Mesendoderm (in vitro differentiated cells): Measurements from ENCODE around the gene TIMP3.
A peak's percentile ranks its signal among the peaks of the same experiment; 100 is the strongest.

ENCODE experiments used
- DNase-seq: peaks from one replicate; pipeline ENCODE4 v3.0.0; 2013
- H2AK5ac ChIP-seq: 2 replicates; pipeline ENCODE4 v1.6.1; 2013; ENCODE audit warnings: low read length, inconsistent platforms
- H2BK120ac ChIP-seq: 2 replicates; pipeline ENCODE4 v1.6.1; 2013; ENCODE audit warnings: low read depth, mild to moderate bottlenecking, low read length, moderate library complexity, mixed read lengths
- H2BK15ac ChIP-seq: replicated peaks from 2 replicates; pipeline ENCODE4 v1.6.1; 2013; ENCODE audit warnings: low read depth, mild to moderate bottlenecking, moderate library complexity
- H2BK5ac ChIP-seq: 2 replicates; pipeline ENCODE4 v1.6.1; 2013; ENCODE audit warnings: low read length, inconsistent platforms
- H3K18ac ChIP-seq: 2 replicates; pipeline ENCODE4 v1.6.1; 2013; ENCODE audit warnings: mild to moderate bottlenecking, low read length, mixed read lengths
- H3K23ac ChIP-seq: one replicate; pipeline ENCODE4 v1.6.1; 2013; ENCODE audit warnings: low read length
- H3K27ac ChIP-seq: 2 replicates; pipeline ENCODE4 v1.5.1; 2013; ENCODE audit warnings: low read depth, mild to moderate bottlenecking, inconsistent platforms, low read length, moderate library complexity
- H3K27me3 ChIP-seq: 2 replicates; pipeline ENCODE4 v1.6.1; 2013; ENCODE audit warnings: low read length, control low read depth, mild to moderate bottlenecking, inconsistent platforms; ENCODE audit not compliant: insufficient read depth, poor library complexity
- H3K36me3 ChIP-seq: 2 replicates; pipeline ENCODE4 v1.6.1; 2013; ENCODE audit warnings: low read length, inconsistent platforms; ENCODE audit not compliant: control insufficient read depth, insufficient read depth
- H3K4ac ChIP-seq: one replicate; pipeline ENCODE4 v1.6.1; 2013; ENCODE audit warnings: low read depth, mild to moderate bottlenecking, low read length, moderate library complexity
- H3K4me1 ChIP-seq: 2 replicates; pipeline ENCODE4 v1.6.1; 2013; ENCODE audit warnings: low read depth, low read length, inconsistent platforms; ENCODE audit not compliant: control insufficient read depth
- H3K4me2 ChIP-seq: 2 replicates; pipeline ENCODE4 v1.6.1; 2013; ENCODE audit warnings: low read length
- H3K4me3 ChIP-seq: 2 replicates; pipeline ENCODE4 v1.5.1; 2013; ENCODE audit warnings: mild to moderate bottlenecking, low read length
- H3K56ac ChIP-seq: one replicate; pipeline ENCODE4 v1.6.1; 2013; ENCODE audit warnings: low read length
- H3K79me1 ChIP-seq: 2 replicates; pipeline ENCODE4 v1.6.1; 2013; ENCODE audit warnings: low read length, inconsistent platforms
- H3K79me2 ChIP-seq: 2 replicates; pipeline ENCODE4 v1.6.1; 2013; ENCODE audit warnings: mild to moderate bottlenecking, low read length; ENCODE audit not compliant: control insufficient read depth, insufficient read depth
- H3K9ac ChIP-seq: 2 replicates; pipeline ENCODE4 v1.6.1; 2013; ENCODE audit warnings: low read length, inconsistent platforms
- H4K5ac ChIP-seq: one replicate; pipeline ENCODE4 v1.6.1; 2013; ENCODE audit warnings: low read length
- H4K8ac ChIP-seq: one replicate; pipeline ENCODE4 v1.6.1; 2013; ENCODE audit warnings: low read depth, mild to moderate bottlenecking, control low read depth, low read length, moderate library complexity
- WGBS: extraction: QIAGEN DNeasy Blood & Tissue Kit; methylation state at CpG from one replicate; pipeline ENCODE4 v1.1.7; 2013; ENCODE audit warnings: low lambda C conversion rate, missing lambda C conversion rate; ENCODE audit not compliant: insufficient coverage; ENCODE audit errors: extremely low coverage; 5-methylcytosine and 5-hydroxymethylcytosine counted together

The TIMP3 gene

GRCh38 chr22:32880893-32881596 is 79.5 kb downstream of the TIMP3 start:
- H3K4me2 ChIP-seq = no peak overlapping the region
- H3K9ac ChIP-seq = no peak overlapping the region
- no peak overlapping the region for H3K18ac ChIP-seq
- H3K27ac ChIP-seq = peak overlapping the region; percentile 6
- no peak overlapping the region for H3K56ac ChIP-seq
- H3K79me2 ChIP-seq = no peaks in the 10 kb centered on the region
- H2BK15ac ChIP-seq = no peak overlapping the region
- H3K23ac ChIP-seq = no peak overlapping the region
- no peak overlapping the region for H2BK5ac ChIP-seq
- peaks cover 4% of the 10 kb centered on the region for H3K4me1 ChIP-seq
- DNase-seq = peak; percentile 81
- no CpG with 5 or more reads among the region's 20 CpGs for WGBS
- no peaks in the 10 kb centered on the region for H3K79me1 ChIP-seq
- no peak overlapping the region for H4K5ac ChIP-seq
- H3K27me3 ChIP-seq = no peaks in the 10 kb centered on the region
- no peak overlapping the region for H3K4me3 ChIP-seq
- H3K36me3 ChIP-seq = no peaks in the 10 kb centered on the region
- H4K8ac ChIP-seq = no peak overlapping the region
- H2AK5ac ChIP-seq = no peak overlapping the region
- H3K4ac ChIP-seq = no peak overlapping the region
- no peak overlapping the region for H2BK120ac ChIP-seq

GRCh38 chr22:32882360-32882755 is 80.9 kb downstream of the TIMP3 start:
- H3K56ac ChIP-seq = peak overlapping the region; percentile 42
- H3K79me1 ChIP-seq = no peaks in the 10 kb centered on the region
- H2BK120ac ChIP-seq = no peak overlapping the region
- no peak overlapping the region for H2BK15ac ChIP-seq
- H3K4me3 ChIP-seq = no peak overlapping the region
- H3K9ac ChIP-seq = no peak overlapping the region
- H3K18ac ChIP-seq = no peak overlapping the region
- no peak overlapping the region for H3K23ac ChIP-seq
- H3K36me3 ChIP-seq = no peaks in the 10 kb centered on the region
- no peak overlapping the region for H4K5ac ChIP-seq
- no CpG with 5 or more reads among the region's 4 CpGs for WGBS
- H3K27ac ChIP-seq = no peak overlapping the region
- no peak for DNase-seq
- no peak overlapping the region for H3K4me2 ChIP-seq
- no peaks in the 10 kb centered on the region for H3K79me2 ChIP-seq
- H2AK5ac ChIP-seq = no peak overlapping the region
- H3K27me3 ChIP-seq = no peaks in the 10 kb centered on the region
- H2BK5ac ChIP-seq = no peak overlapping the region
- no peak overlapping the region for H3K4ac ChIP-seq
- H3K4me1 ChIP-seq = peaks cover 4% of the 10 kb centered on the region
- H4K8ac ChIP-seq = no peak overlapping the region

- Histone ChIP-seq H2BK15ac (no peak overlapping the region), H3K36me3 (no peaks in the 10 kb centered on the region), H4K8ac (no peak overlapping the region), H3K27ac (no peak overlapping the region), H2AK5ac (no peak overlapping the region), H2BK120ac (no peak overlapping the region), H3K4me1 (peaks cover 4% of the 10 kb centered on the region), H3K18ac (no peak overlapping the region), H3K56ac (no peak overlapping the region), H4K5ac (no peak overlapping the region), H3K9ac (no peak overlapping the region), H3K4ac (no peak overlapping the region), H3K79me1 (no peaks in the 10 kb centered on the region), H3K79me2 (no peaks in the 10 kb centered on the region), H3K4me2 (no peak overlapping the region), H2BK5ac (no peak overlapping the region), H3K27me3 (no peaks in the 10 kb centered on the region), H3K23ac (no peak overlapping the region), H3K4me3 (no peak overlapping the region)
- no CpG with 5 or more reads among the region's 6 CpGs for WGBS
- no peak for DNase-seq
Measured at GRCh38 chr22:32882774-32883530, 81.4 kb downstream of the TIMP3 start.

DNA sequence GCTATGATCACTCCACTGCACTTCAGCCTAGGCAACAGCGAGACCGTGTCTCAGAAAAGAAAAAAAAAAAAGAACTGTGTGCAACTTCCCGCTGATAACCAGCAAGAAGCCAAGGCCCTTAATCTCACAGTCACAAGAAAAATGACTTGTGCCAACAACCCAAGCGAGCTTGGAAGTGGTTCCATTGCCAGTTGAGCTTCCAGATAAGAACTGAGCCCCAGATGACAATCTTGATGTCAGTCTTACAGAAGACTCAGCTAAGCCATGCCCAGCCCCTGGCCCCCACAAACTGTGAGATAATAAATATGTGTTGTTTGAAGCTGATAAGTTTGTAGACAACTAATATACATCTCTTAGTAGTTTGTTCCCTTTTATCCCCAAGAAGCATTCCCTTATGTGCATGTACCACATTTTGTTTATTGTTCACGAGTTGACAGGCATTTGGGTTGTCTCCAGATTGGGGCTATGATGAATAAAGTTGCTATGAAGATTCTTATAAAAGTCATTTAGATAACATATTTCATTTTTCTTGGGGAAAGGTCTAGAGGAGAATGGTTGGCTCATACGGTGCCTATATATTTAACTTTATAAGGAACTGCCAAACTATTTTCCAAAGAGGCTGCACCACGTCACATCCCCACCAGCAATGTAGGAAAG is 85.9 kb downstream of the TIMP3 start:
- no peak overlapping the region for H3K23ac ChIP-seq
- H2AK5ac ChIP-seq = no peak overlapping the region
- H2BK5ac ChIP-seq = no peak overlapping the region
- no peak overlapping the region for H3K56ac ChIP-seq
- no peak overlapping the region for H3K9ac ChIP-seq
- H3K27ac ChIP-seq = no peak overlapping the region
- H3K4me2 ChIP-seq = no peak overlapping the region
- no peaks in the 10 kb centered on the region for H3K4me1 ChIP-seq
- no peak for DNase-seq
- H4K5ac ChIP-seq = no peak overlapping the region
- no peak overlapping the region for H3K18ac ChIP-seq
- no peak overlapping the region for H3K4me3 ChIP-seq
- H3K79me2 ChIP-seq = no peaks in the 10 kb centered on the region
- H3K79me1 ChIP-seq = no peaks in the 10 kb centered on the region
- H3K4ac ChIP-seq = no peak overlapping the region
- no peak overlapping the region for H4K8ac ChIP-seq
- H2BK15ac ChIP-seq = no peak overlapping the region
- no peaks in the 10 kb centered on the region for H3K27me3 ChIP-seq
- H2BK120ac ChIP-seq = no peak overlapping the region
- no CpG with 5 or more reads among the region's 7 CpGs for WGBS
- no peaks in the 10 kb centered on the region for H3K36me3 ChIP-seq

DNA sequence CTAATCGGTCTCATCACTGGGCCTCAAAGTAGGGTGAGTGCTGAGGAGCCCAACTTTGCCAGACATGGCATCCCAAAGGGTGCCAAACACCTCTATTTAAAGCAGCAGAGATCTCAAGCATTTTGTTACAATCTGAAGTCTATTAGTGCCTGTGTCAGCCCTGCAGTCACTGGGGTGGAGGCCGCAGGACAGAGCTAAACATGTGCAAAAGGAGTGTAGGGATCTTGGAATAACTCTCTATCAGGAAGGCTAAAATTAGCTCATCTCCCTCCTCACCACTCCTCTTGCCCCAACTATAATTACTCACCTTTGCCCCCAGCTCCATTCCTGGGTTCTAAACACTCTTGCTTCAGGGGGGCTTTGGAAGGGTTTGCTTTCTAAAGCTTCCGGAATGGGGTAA is 87.5 kb downstream of the TIMP3 start:
- no peaks in the 10 kb centered on the region for H3K36me3 ChIP-seq
- no peak overlapping the region for H2BK15ac ChIP-seq
- H4K8ac ChIP-seq = no peak overlapping the region
- H3K27me3 ChIP-seq = no peaks in the 10 kb centered on the region
- H3K4me2 ChIP-seq = no peak overlapping the region
- no peaks in the 10 kb centered on the region for H3K4me1 ChIP-seq
- no peaks in the 10 kb centered on the region for H3K79me1 ChIP-seq
- H3K56ac ChIP-seq = no peak overlapping the region
- no peak overlapping the region for H3K27ac ChIP-seq
- no CpG with 5 or more reads among the region's 3 CpGs for WGBS
- no peak for DNase-seq
- H3K9ac ChIP-seq = no peak overlapping the region
- H3K79me2 ChIP-seq = no peaks in the 10 kb centered on the region
- H3K23ac ChIP-seq = no peak overlapping the region
- H4K5ac ChIP-seq = no peak overlapping the region
- no peak overlapping the region for H3K4me3 ChIP-seq
- H3K18ac ChIP-seq = no peak overlapping the region
- H2AK5ac ChIP-seq = no peak overlapping the region
- H3K4ac ChIP-seq = no peak overlapping the region
- H2BK120ac ChIP-seq = no peak overlapping the region
- no peak overlapping the region for H2BK5ac ChIP-seq
